IMR-90 (cell line): ENCODE data around the gene PSMA2. TPM values are rescaled to one million over a fixed set of nuclear protein-coding genes. Genes with fewer than 3 reads are reported as not detected.

ENCODE experiments used
- ATAC-seq: fragments of 200-7000 bp; cut with Tn5 transposase; 2 replicates; pipeline ENCODE4 v1.9.1; 2020; ENCODE audit warnings: low read depth, mild to moderate bottlenecking, moderate library complexity
- BruUV-seq: library from RNA; stranded (reverse); fragments of 400-500 nt; replicated peaks from 2 replicates; lab custom pipeline; 2021; lab: Mats Ljungman, UMichigan
- CTCF ChIA-PET: fragments of 300-600 bp; formaldehyde crosslinking; extraction: SDS; loops from one replicate; lab custom pipeline; 2021; ENCODE audit warnings: antibody characterized with exemption; lab: Yijun Ruan, JAX
- POLR2A ChIA-PET: fragments of 300-600 bp; sonication (Branson Sonifier 250); formaldehyde crosslinking; loops from one replicate; lab custom pipeline; 2022; ENCODE audit warnings: antibody characterized with exemption; ENCODE audit not compliant: unreplicated experiment; lab: Charles Lee
- DNase-seq: peaks from one replicate; pipeline ENCODE4 v3.0.0; 2013
- H2AFZ ChIP-seq: replicated peaks from 2 replicates; pipeline ENCODE3; 2013; ENCODE audit warnings: low read length, mild to moderate bottlenecking; ENCODE audit not compliant: poor library complexity
- H2AK5ac ChIP-seq: 2 replicates; pipeline ENCODE4 v1.6.1; 2013; ENCODE audit warnings: low read depth, low read length, inconsistent platforms
- H2AK9ac ChIP-seq: replicated peaks from 2 replicates; pipeline ENCODE3; 2013; ENCODE audit warnings: mild to moderate bottlenecking, low read depth, low read length, moderate library complexity; ENCODE audit not compliant: poor library complexity
- H2BK120ac ChIP-seq: 2 replicates; pipeline ENCODE4 v1.6.1; 2013; ENCODE audit warnings: low read depth, low read length, inconsistent platforms
- H2BK15ac ChIP-seq: 3 replicates; pipeline ENCODE4 v1.6.1; 2013; ENCODE audit warnings: low read depth, low read length, inconsistent platforms
- H2BK20ac ChIP-seq: 2 replicates; pipeline ENCODE4 v1.6.1; 2013; ENCODE audit warnings: low read depth, mild to moderate bottlenecking, inconsistent platforms, low read length, moderate library complexity
- H2BK5ac ChIP-seq: 2 replicates; pipeline ENCODE4 v1.6.1; 2013; ENCODE audit warnings: mild to moderate bottlenecking, low read depth, low read length, inconsistent platforms; ENCODE audit not compliant: poor library complexity, severe bottlenecking
- H3K14ac ChIP-seq: replicated peaks from 2 replicates; pipeline ENCODE4 v1.6.1; 2013; ENCODE audit warnings: low read depth, low read length, inconsistent platforms
- H3K18ac ChIP-seq: 2 replicates; pipeline ENCODE4 v1.6.1; 2013; ENCODE audit warnings: low read depth, low read length, control low read depth
- H3K23ac ChIP-seq: 2 replicates; pipeline ENCODE4 v1.6.1; 2013; ENCODE audit warnings: low read depth, low read length, inconsistent platforms
- H3K27ac ChIP-seq: 2 replicates; pipeline ENCODE4 v1.5.1; 2013; ENCODE audit warnings: mild to moderate bottlenecking, control low read depth, low read length; ENCODE audit not compliant: insufficient read depth
- H3K27me3 ChIP-seq: 2 replicates; pipeline ENCODE4 v1.6.1; 2013; ENCODE audit warnings: low read length; ENCODE audit not compliant: control insufficient read depth, insufficient read depth
- H3K36me3 ChIP-seq: 2 replicates; pipeline ENCODE4 v1.6.1; 2013; ENCODE audit warnings: low read length, mixed read lengths; ENCODE audit not compliant: control insufficient read depth, insufficient read depth
- H3K4ac ChIP-seq: 2 replicates; pipeline ENCODE4 v1.6.1; 2013; ENCODE audit warnings: low read depth, low read length, inconsistent platforms
- H3K4me1 ChIP-seq: 2 replicates; pipeline ENCODE4 v1.6.1; 2013; ENCODE audit warnings: low read length, mixed read lengths; ENCODE audit not compliant: control insufficient read depth, insufficient read depth
- H3K4me2 ChIP-seq: 2 replicates; pipeline ENCODE4 v1.6.1; 2013; ENCODE audit warnings: low read depth, mild to moderate bottlenecking, control low read depth, low read length, moderate library complexity
- H3K4me3 ChIP-seq: 2 replicates; pipeline ENCODE4 v1.5.1; 2013; ENCODE audit warnings: low read depth, mild to moderate bottlenecking, control low read depth, low read length, moderate library complexity; ENCODE audit not compliant: insufficient read depth
- H3K56ac ChIP-seq: 2 replicates; pipeline ENCODE4 v1.6.1; 2013; ENCODE audit warnings: low read length, inconsistent platforms; ENCODE audit not compliant: insufficient read depth; ENCODE audit errors: extremely low read depth
- H3K79me1 ChIP-seq, 2 experiments: 2 replicates each; pipeline ENCODE4 v1.6.1; 2013; ENCODE audit warnings: low read length in 2 of 2, inconsistent platforms in 1 of 2, low read depth in 1 of 2
- H3K9ac ChIP-seq: 2 replicates; pipeline ENCODE4 v1.6.1; 2013; ENCODE audit warnings: low read depth, low read length, control low read depth
- H3K9me1 ChIP-seq: 2 replicates; pipeline ENCODE4 v1.6.1; 2013; ENCODE audit warnings: low read length, inconsistent platforms; ENCODE audit not compliant: insufficient read depth
- H3K9me3 ChIP-seq: 2 replicates; pipeline ENCODE4 v1.6.1; 2013; ENCODE audit warnings: low read length; ENCODE audit not compliant: control insufficient read depth, insufficient read depth
- H4K20me1 ChIP-seq: 2 replicates; pipeline ENCODE4 v1.6.1; 2013; ENCODE audit warnings: low read length, inconsistent platforms; ENCODE audit not compliant: insufficient read depth
- H4K5ac ChIP-seq: 2 replicates; pipeline ENCODE4 v1.6.1; 2013; ENCODE audit warnings: mild to moderate bottlenecking, low read depth, low read length, control low read depth
- H4K8ac ChIP-seq, 2 experiments: 2 replicates each; pipeline ENCODE4 v1.6.1; 2013; ENCODE audit warnings: low read depth in 2 of 2, low read length in 2 of 2, control low read depth in 1 of 2, inconsistent platforms in 1 of 2
- H4K91ac ChIP-seq: 2 replicates; pipeline ENCODE4 v1.6.1; 2013; ENCODE audit warnings: low read depth, low read length, inconsistent platforms; ENCODE audit not compliant: insufficient read depth
- CEBPB ChIP-seq: IDR thresholded peaks from 2 replicates; pipeline ENCODE4 v1.6.1; 2012; ENCODE audit warnings: low read depth, low read length, improper control_type of control experiment
- CHD1 ChIP-seq: IDR thresholded peaks from 2 replicates; pipeline ENCODE4 v1.6.1; 2012; ENCODE audit warnings: low read depth, low read length, improper control_type of control experiment
- FOS ChIP-seq: fragments of 150-350 bp; IDR thresholded peaks from 2 replicates; pipeline ENCODE4 v1.6.1; 2016; ENCODE audit warnings: low read depth, low read length
- MAFK ChIP-seq: IDR thresholded peaks from 2 replicates; pipeline ENCODE4 v1.6.1; 2012; ENCODE audit warnings: low read depth, low read length, improper control_type of control experiment
- MAZ ChIP-seq: IDR thresholded peaks from 2 replicates; pipeline ENCODE4 v1.6.1; 2012; ENCODE audit warnings: low read depth, mild to moderate bottlenecking, low read length, improper control_type of control experiment, moderate library complexity, borderline replicate concordance
- MXI1 ChIP-seq: IDR thresholded peaks from 2 replicates; pipeline ENCODE4 v1.6.1; 2012; ENCODE audit warnings: low read depth, mild to moderate bottlenecking, low read length, moderate library complexity, borderline replicate concordance
- NFE2L2 ChIP-seq: fragments of 150-350 bp; IDR thresholded peaks from 2 replicates; pipeline ENCODE4 v1.6.1; 2016; ENCODE audit warnings: low read depth, mild to moderate bottlenecking, low read length
- POLR2A ChIP-seq: IDR thresholded peaks from 2 replicates; pipeline ENCODE4 v1.6.1; 2012; ENCODE audit warnings: mild to moderate bottlenecking, low read depth, low read length
- RCOR1 ChIP-seq: IDR thresholded peaks from 2 replicates; pipeline ENCODE4 v1.6.1; 2012; ENCODE audit warnings: mild to moderate bottlenecking, low read length, improper control_type of control experiment; ENCODE audit not compliant: insufficient replicate concordance
- RFX5 ChIP-seq: IDR thresholded peaks from 2 replicates; pipeline ENCODE4 v1.8.0; 2012; ENCODE audit warnings: low read depth, mild to moderate bottlenecking, low read length, moderate library complexity
- SMC3 ChIP-seq: fragments of 150-350 bp; IDR thresholded peaks from 2 replicates; pipeline ENCODE4 v1.6.1; 2016; ENCODE audit warnings: low read depth, mild to moderate bottlenecking, antibody characterized with exemption, low read length, moderate library complexity
- WGBS, 2 experiments: methylation state at CpG; one replicate each; pipeline versions ENCODE4 v1.1.5 to v1.1.7; 2013; ENCODE audit warnings: missing lambda C conversion rate in 2 of 2; ENCODE audit not compliant: insufficient read length in 1 of 2; ENCODE audit errors: extremely low coverage in 2 of 2; 5-methylcytosine and 5-hydroxymethylcytosine counted together
- dilution Hi-C: fragments of 300-500 bp; cut with HindIII; formaldehyde crosslinking; loops from one replicate; pipeline ENCODE4 v1.14.3; 2018; ENCODE audit warnings: low sequenced_read_pairs; ENCODE audit not compliant: unreplicated experiment
- in situ Hi-C: fragments of 300-500 bp; cut with MboI; formaldehyde crosslinking; loops from 3 replicates; pipeline ENCODE4 v1.14.3; 2019; ENCODE audit warnings: low sequenced_read_pairs, inconsistent platforms, mixed read lengths
- intact Hi-C: fragments of 100-400 bp; cut with micrococcal nuclease; formaldehyde crosslinking; loops from 2 replicates; pipeline ENCODE4 v1.10.0; 2022
- polyA plus RNA-seq, 3 experiments: library from polyadenylated mRNA; depleted of rRNA; stranded (reverse); fragments of >200 nt; gene quantifications; 2 replicates each; pipeline ENCODE4 v1.2.3, GENCODE V29; 2012; ENCODE audit warnings: low replicate concordance in 1 of 3
- total RNA-seq: library from RNA; depleted of rRNA; stranded (reverse); fragments of >200 nt; gene quantifications from 2 replicates; pipeline ENCODE4 v1.2.3, GENCODE V29; 2012
- TF ChIP-seq, protein P1 (sequence below): fragments of 150-350 bp; IDR thresholded peaks from 2 replicates; pipeline ENCODE4 v1.6.1; 2017; ENCODE audit warnings: mild to moderate bottlenecking, antibody characterized with exemption, low read length, low read depth
- TF ChIP-seq, protein P2 (sequence below): fragments of 150-350 bp; IDR thresholded peaks from 2 replicates; pipeline ENCODE4 v1.6.1; 2016; ENCODE audit warnings: low read depth, mild to moderate bottlenecking, low read length, moderate library complexity, borderline replicate concordance

PSMA2 gene
- total and polyA plus RNA-seq, 2 of the 4 experiments (the other 2 are of a cell fraction), result 106 to 138 TPM

DNA sequence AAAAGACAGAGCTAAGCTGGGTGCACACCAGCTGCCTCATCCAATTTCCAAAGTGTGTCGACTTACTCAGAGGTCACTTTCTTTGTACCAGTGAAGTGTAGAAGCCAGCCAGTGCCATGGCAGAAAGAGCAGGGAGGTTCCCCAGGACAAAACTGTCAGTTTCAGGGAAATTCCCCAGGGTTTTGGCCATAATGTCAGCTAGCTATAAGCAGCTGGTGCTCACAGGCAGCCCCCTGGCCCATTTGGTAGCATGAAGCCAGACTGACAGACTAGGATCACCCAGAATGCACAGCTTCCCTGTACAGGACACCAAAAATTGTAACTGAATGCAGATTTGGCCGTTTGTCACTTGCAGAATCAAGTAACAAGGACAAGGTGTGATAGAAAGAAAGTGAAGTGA is 28.8 kb upstream of the PSMA2 start:
- DNase-seq (no peak), ATAC-seq (no peak)
- no peak overlapping the region for H3K4me3 ChIP-seq
- no peak overlapping the region for H2AFZ ChIP-seq
- no peak overlapping the region for H2BK120ac ChIP-seq
- no peaks in the 10 kb centered on the region for H3K36me3 ChIP-seq
- no peaks in the 10 kb centered on the region for H3K9me1 ChIP-seq
- no peak overlapping the region for H3K56ac ChIP-seq
- no peaks in the 10 kb centered on the region for H3K79me1 ChIP-seq
- TF ChIP-seq, protein P1, sequence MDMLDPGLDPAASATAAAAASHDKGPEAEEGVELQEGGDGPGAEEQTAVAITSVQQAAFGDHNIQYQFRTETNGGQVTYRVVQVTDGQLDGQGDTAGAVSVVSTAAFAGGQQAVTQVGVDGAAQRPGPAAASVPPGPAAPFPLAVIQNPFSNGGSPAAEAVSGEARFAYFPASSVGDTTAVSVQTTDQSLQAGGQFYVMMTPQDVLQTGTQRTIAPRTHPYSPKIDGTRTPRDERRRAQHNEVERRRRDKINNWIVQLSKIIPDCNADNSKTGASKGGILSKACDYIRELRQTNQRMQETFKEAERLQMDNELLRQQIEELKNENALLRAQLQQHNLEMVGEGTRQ, result no peak
- TF ChIP-seq CEBPB (no peak), MXI1 (no peak), NFE2L2 (no peak), CHD1 (no peak), SMC3 (no peak), FOS (no peak), RFX5 (no peak), MAZ (no peak), RCOR1 (no peak), POLR2A (no peak), MAFK (no peak)
- TF ChIP-seq, protein P2, sequence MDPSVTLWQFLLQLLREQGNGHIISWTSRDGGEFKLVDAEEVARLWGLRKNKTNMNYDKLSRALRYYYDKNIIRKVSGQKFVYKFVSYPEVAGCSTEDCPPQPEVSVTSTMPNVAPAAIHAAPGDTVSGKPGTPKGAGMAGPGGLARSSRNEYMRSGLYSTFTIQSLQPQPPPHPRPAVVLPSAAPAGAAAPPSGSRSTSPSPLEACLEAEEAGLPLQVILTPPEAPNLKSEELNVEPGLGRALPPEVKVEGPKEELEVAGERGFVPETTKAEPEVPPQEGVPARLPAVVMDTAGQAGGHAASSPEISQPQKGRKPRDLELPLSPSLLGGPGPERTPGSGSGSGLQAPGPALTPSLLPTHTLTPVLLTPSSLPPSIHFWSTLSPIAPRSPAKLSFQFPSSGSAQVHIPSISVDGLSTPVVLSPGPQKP, result no peak
- ChIA-PET POLR2A (no interaction called here), CTCF (no interaction called here)
- no peaks in the 10 kb centered on the region for H4K20me1 ChIP-seq
- dilution Hi-C loops, result no loop called here
- H3K14ac ChIP-seq, result no peak overlapping the region
- H2AK9ac ChIP-seq, result no peak overlapping the region
- BruUV-seq, result no TSS peak
- peaks cover 7% of the 10 kb centered on the region for H3K27me3 ChIP-seq
- no peak overlapping the region for H4K5ac ChIP-seq
- in situ Hi-C loops, result no loop called here
- 80% methylated on average over 1 of the region's 2 CpGs; no CpG with 5 or more reads in 1 of the 2 experiments for WGBS, 2 experiments
- H2BK5ac ChIP-seq, result no peak overlapping the region
- H4K8ac ChIP-seq, result no peak overlapping the region
- no peak overlapping the region for H3K27ac ChIP-seq
- intact Hi-C loops, result no loop called here
- no peak overlapping the region for H2BK20ac ChIP-seq
- no peak overlapping the region for H3K23ac ChIP-seq
- no peak overlapping the region for H3K9ac ChIP-seq
- H3K18ac ChIP-seq, result no peak overlapping the region
- H4K91ac ChIP-seq, result no peak overlapping the region
- no peak overlapping the region for H3K4ac ChIP-seq
- no peak overlapping the region for H2AK5ac ChIP-seq
- H3K4me1 ChIP-seq, result no peaks in the 10 kb centered on the region
- no peak overlapping the region for H3K4me2 ChIP-seq
- H3K9me3 ChIP-seq, result no peaks in the 10 kb centered on the region
- no peak overlapping the region for H2BK15ac ChIP-seq
